OCI-LY1 (cell line): ENCODE measurements around the gene FGF14.

Source experiments
- EZH2 ChIP-seq: fragments of 200-600 bp; sonication (generic), shearing (Covaris generic); IDR thresholded peaks from 2 replicates; pipeline ENCODE4 v1.8.0; 2017; ENCODE audit warnings: borderline replicate concordance, mixed run types, mild to moderate bottlenecking, antibody characterized with exemption, low read length, moderate library complexity, mixed read lengths
- TF ChIP-seq, protein P1 (sequence below): fragments of 200-600 bp; sonication (generic), shearing (Covaris generic); IDR thresholded peaks from 2 replicates; pipeline ENCODE4 v1.5.1; 2017; ENCODE audit warnings: mild to moderate bottlenecking, antibody characterized with exemption, low read length, moderate library complexity, mixed read lengths

GRCh38 chr13:102260256-102260655 is 141.6 kb downstream of the FGF14 start:
- TF ChIP-seq, protein P1, sequence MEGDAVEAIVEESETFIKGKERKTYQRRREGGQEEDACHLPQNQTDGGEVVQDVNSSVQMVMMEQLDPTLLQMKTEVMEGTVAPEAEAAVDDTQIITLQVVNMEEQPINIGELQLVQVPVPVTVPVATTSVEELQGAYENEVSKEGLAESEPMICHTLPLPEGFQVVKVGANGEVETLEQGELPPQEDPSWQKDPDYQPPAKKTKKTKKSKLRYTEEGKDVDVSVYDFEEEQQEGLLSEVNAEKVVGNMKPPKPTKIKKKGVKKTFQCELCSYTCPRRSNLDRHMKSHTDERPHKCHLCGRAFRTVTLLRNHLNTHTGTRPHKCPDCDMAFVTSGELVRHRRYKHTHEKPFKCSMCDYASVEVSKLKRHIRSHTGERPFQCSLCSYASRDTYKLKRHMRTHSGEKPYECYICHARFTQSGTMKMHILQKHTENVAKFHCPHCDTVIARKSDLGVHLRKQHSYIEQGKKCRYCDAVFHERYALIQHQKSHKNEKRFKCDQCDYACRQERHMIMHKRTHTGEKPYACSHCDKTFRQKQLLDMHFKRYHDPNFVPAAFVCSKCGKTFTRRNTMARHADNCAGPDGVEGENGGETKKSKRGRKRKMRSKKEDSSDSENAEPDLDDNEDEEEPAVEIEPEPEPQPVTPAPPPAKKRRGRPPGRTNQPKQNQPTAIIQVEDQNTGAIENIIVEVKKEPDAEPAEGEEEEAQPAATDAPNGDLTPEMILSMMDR, result no peak
- TF ChIP-seq EZH2, result no peak
